ENCODE measurements around the gene CDH16.

CDH16 gene

DNA sequence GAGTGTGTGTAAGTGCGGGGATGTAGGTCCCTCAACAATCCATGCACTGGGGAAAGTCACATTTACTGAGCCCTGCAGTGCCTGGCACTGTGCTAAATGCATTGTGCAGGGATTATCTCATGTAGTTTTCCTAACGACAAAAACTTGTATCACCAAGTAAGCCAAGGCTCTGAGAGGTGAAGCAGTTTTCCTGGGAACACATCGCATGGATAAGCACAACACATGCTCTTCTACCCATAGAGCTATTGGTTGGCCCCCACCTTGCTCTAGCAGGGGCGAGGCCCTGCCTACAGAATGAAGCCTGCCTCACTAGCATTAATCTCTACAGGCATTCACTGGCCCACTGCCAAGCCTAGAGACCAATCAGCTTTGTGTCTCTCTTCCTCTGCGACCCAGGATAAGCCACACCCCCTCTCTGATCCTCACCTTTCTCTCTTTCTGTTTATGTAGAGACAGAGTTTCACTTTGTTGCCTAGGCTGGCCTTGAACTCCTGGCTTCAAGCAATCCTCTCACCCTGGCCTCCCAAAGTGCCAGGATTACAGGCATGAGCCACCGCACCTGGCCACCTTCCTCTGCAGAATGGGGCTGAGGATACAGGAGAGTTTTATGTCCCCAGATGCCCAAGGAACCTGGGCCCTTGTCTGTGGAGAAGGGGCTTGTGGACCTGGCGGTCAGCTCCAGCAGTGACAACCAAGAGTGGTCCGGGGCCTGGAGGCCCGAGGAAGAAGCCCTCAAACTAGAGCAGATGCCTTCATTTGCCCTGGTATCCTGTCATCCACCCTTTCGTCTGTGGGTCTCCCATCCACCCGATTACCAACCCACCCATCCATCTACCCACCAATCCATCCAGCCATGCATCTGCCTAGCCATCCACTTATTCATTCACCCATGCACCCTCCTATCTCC lies 12.8 kb downstream of the CDH16 start:
- TF ChIP-seq, protein P1, sequence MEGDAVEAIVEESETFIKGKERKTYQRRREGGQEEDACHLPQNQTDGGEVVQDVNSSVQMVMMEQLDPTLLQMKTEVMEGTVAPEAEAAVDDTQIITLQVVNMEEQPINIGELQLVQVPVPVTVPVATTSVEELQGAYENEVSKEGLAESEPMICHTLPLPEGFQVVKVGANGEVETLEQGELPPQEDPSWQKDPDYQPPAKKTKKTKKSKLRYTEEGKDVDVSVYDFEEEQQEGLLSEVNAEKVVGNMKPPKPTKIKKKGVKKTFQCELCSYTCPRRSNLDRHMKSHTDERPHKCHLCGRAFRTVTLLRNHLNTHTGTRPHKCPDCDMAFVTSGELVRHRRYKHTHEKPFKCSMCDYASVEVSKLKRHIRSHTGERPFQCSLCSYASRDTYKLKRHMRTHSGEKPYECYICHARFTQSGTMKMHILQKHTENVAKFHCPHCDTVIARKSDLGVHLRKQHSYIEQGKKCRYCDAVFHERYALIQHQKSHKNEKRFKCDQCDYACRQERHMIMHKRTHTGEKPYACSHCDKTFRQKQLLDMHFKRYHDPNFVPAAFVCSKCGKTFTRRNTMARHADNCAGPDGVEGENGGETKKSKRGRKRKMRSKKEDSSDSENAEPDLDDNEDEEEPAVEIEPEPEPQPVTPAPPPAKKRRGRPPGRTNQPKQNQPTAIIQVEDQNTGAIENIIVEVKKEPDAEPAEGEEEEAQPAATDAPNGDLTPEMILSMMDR (conservative IDR thresholded peaks at IDR 0.05; ENCODE audit: control insufficient read depth, insufficient read depth, low read depth, low read length) = no peak
- no peak overlapping the region for H3K4me3 ChIP-seq (ENCODE audit: control insufficient read depth, low read depth, low read length)
- DNase-seq (ENCODE audit: low read depth) = no peak

DNA sequence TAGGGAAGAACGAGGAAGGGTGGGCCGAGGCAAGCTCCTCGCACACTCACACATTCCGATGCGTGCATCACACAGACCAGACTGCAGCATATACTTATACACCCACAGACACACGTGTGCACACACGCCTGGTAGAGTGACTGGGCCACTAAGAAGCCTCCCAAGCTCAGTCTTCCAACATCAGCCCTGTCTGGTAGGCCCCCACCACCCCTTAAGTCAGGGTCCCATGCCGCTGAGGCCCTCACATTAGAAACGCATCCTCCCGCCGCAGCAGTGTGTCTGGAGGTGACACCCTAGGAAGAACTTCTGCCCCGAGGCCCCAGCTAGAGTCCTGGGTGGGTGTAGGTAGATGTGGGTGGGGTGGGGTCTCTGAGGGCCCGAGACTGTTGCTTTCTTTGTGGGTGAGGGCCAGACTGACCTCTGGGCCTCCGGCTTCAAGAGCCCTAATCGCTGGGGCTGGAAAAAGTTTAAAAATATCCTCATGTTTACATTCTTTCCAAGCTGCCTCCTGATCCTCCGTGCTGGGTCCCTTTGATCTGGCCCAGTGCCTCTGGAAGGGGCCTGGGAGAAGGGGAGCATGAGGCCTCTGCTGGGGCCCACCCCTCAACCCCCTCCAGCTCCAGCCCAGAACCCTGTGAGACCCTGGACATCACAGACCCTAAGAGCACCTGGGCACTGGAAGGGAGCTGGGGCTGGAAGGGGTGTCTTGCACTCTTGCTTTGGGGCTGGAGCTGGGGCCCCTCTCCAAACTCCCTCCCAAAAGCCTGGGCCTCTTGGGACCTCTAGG lies 13.6 kb downstream of the CDH16 start:
- no peak for DNase-seq (ENCODE audit: low read depth)
- TF ChIP-seq, protein P1 (conservative IDR thresholded peaks at IDR 0.05; ENCODE audit: control insufficient read depth, insufficient read depth, low read depth, low read length) = no peak
- H3K4me3 ChIP-seq (ENCODE audit: control insufficient read depth, low read depth, low read length) = no peak overlapping the region

DNA sequence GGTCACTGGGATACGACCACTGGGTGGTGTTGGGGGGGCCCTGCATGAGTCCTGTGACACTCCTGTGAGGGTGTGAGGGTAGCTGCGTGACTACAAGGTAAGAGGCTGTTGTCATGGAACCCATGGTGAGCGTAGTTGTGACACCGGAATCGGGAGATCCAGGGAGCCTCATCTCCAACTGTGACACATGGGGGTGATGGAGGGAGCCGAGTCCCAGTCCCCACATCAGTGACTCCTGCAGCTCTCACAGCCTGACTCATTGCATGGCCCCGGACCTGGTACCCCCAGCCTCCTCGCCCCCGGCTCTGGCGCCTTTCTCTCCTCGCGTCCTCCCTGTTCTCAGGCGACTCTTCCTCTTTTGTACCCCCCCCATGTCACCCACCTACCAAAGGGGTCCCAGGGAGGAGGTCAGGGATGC lies 14.2 kb downstream of the CDH16 start:
- no peak overlapping the region for H3K4me3 ChIP-seq (ENCODE audit: control insufficient read depth, low read depth, low read length)
- no peak for DNase-seq (ENCODE audit: low read depth)
- TF ChIP-seq, protein P1 (conservative IDR thresholded peaks at IDR 0.05; ENCODE audit: control insufficient read depth, insufficient read depth, low read depth, low read length) = no peak

DNA sequence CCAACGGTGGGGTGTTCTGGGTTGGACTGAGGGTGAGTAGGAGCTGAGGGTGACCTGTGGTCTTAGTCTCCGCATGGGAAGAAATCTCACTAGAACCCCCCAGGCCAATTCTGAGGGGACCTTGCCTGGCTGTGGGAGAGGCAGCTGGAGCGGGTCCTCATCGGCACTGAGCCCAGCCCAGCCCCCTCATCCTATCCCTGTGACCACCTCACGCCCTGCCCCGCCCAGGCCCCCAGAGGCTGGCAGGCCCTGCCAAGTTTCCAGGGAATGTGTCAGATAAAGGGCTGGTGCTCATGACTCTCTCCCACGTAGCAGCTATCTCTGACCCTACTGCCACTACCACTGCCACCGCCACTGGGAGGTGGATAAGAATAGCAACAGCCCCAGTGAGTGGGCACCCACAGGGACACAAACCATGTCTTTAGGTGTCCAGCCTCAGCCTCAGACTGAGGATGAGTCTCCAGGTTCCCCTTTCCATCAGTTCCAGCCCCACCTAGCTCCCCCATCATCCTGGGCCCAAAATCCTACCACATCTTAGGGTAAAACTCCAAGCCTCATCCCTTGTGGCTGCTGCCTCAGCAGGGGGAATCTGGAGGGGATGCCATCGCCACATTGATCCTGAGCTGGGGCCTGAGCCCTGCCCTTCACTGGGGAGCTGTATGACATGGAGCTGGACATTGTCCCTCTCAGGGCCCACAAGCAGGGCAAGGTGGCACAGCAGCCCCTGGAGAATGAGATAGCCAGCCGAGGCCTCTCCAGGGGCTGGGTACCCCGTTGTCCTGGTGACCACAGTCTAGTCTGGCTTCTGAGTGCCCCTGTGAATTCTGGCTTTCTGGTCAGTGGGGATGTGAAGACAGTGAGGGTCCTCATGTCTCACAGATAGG lies 14.9 kb downstream of the CDH16 start:
- DNase-seq (ENCODE audit: low read depth) = no peak
- TF ChIP-seq, protein P1 (conservative IDR thresholded peaks at IDR 0.05; ENCODE audit: control insufficient read depth, insufficient read depth, low read depth, low read length) = no peak
- H3K4me3 ChIP-seq (ENCODE audit: control insufficient read depth, low read depth, low read length) = no peak overlapping the region

DNA sequence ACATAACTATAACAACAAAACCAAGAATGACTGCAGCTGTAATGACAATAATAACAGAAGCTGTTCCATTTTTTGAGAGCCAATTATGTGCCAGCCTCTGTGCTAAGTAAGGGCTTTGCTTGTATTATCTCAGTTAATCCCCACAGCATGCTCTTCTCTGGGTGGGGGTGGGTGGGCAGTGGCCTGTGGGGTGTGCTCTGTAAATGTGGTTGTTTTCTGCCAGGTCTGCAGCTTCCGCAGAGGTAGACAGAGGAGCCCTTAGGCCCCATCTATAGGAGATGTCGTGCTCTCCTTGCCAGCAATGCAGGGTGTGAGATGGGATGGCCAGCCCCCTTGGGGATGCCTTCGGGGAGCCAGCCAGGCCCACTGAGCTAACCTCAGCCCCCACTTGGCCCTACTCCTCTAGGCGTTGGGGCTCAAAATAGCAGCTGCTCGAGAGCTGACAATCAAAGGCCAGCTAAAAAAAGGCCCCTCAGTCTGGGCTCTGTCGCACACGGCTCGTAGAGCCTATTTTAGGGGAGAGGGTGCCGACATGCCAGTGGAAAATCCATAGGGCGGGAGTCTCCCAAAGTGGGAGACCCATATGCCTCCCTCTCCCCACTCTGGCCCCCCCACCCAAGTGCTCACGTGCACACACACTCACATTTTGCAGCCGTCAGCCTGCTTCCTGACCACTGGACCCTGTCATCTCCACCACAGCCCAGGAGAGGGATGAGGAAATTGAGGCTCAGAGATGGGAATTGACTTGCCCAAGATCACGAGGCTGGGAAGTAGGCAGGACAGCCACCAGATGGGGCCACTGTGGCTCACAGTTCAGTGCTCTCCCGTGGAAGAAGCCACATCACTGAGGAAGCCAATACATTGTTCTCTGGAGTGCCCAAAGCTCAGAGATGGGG lies 15.8 kb downstream of the CDH16 start:
- DNase-seq (ENCODE audit: low read depth) = no peak
- TF ChIP-seq, protein P1 (conservative IDR thresholded peaks at IDR 0.05; ENCODE audit: control insufficient read depth, insufficient read depth, low read depth, low read length) = no peak
- no peak overlapping the region for H3K4me3 ChIP-seq (ENCODE audit: control insufficient read depth, low read depth, low read length)
